Testis (tissue), 2 donors: ENCODE data around the gene FRMD1.

Source experiments
- POLR2A ChIP-seq: fragments of 450-650 bp; IDR thresholded peaks from one replicate; pipeline ENCODE4 v1.6.1; 2017; ENCODE audit warnings: antibody characterized with exemption, mild to moderate bottlenecking, moderate library complexity
- TF ChIP-seq, protein P1 (sequence below), 3 experiments: fragments of 450-650 bp in 2 of 3; fragments of 200-600 bp in 1 of 3; sonication (generic) in 1 of 3; IDR thresholded peaks; one replicate each; pipeline ENCODE4 v1.5.1; 2016 to 2019; ENCODE audit warnings: antibody characterized with exemption in 3 of 3, mild to moderate bottlenecking in 2 of 3, moderate library complexity in 1 of 3

GRCh38 chr6:168043848-168044415 lies 35.1 kb downstream of the FRMD1 start:
- TF ChIP-seq, protein P1, sequence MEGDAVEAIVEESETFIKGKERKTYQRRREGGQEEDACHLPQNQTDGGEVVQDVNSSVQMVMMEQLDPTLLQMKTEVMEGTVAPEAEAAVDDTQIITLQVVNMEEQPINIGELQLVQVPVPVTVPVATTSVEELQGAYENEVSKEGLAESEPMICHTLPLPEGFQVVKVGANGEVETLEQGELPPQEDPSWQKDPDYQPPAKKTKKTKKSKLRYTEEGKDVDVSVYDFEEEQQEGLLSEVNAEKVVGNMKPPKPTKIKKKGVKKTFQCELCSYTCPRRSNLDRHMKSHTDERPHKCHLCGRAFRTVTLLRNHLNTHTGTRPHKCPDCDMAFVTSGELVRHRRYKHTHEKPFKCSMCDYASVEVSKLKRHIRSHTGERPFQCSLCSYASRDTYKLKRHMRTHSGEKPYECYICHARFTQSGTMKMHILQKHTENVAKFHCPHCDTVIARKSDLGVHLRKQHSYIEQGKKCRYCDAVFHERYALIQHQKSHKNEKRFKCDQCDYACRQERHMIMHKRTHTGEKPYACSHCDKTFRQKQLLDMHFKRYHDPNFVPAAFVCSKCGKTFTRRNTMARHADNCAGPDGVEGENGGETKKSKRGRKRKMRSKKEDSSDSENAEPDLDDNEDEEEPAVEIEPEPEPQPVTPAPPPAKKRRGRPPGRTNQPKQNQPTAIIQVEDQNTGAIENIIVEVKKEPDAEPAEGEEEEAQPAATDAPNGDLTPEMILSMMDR (IDR thresholded peaks at IDR 0.05): no peak
- TF ChIP-seq POLR2A: no peak
